Activated CD4-positive, alpha-beta T cell treated with anti-CD3 and anti-CD28 coated beads, Interleukin-2, amount 50 U/mL, for 48 hours (primary cell): Measurements from ENCODE around the gene SMIM10L1.

Source experiments
- DNase-seq, 2 experiments: peaks; one replicate each; pipeline ENCODE4 v3.0.0-alpha.2; 2020

SMIM10L1 gene

DNA sequence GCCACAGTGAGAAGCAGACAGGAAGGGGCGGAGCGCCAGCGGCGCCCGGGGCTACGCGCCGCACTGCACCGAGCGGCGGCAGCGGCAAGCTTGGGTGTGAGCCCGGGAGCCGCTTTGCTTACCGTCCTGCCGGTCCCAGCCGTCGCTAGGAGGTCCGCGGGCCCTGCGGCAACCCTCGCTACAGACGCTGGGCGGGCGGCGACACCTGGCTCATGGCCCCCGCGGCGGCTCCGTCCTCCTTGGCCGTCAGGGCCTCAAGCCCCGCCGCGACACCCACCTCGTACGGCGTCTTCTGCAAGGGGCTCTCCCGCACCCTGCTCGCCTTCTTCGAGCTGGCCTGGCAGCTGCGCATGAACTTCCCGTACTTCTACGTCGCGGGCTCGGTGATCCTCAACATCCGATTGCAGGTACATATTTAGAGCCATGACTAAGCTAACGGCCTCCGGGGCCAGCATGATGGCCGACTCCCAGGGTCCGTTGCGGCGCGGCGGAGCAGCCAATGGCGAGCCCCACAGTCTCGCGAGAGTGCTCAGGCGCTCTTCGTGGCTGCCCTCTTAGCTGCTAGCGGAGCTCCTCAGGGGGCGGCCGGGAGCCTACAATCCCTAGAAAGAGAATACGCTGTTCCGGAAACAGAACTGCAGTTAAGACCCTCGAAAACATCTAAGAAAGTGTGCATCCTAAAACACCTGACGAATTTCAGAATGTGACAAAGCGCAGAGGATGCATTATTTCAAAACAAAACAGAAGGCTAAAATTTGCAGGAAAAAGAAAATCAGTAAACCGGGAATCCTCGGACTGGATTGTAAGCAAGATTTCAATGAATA lies at the start of gene SMIM10L1:
TSS of gene SMIM10L1 (plus strand) at position 50 of the 824 bp plus-strand sequence. CDS start at position 213, 163 bp downstream.
- DNase-seq, result peak; percentile 86 to 89

DNA sequence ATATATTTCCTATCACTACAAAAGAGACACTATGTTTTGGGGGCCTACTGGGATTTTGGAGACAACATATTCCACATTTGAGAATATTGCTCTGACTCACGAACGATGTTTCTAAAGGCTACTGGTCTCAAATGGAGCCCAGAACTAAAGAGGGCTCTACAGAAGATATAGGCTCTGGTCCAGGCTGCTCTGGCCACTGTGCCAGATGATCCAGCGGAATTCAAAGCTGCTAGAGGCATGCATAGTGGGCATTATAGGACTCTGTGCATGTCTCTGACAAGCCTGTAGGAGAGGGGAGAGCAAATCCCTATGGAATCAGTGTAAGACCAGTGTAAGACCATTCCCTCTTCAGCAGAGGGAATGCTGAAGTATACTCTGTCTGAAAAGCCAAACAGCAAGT lies 40.6 kb upstream of the SMIM10L1 start:
- no peak for DNase-seq

DNA sequence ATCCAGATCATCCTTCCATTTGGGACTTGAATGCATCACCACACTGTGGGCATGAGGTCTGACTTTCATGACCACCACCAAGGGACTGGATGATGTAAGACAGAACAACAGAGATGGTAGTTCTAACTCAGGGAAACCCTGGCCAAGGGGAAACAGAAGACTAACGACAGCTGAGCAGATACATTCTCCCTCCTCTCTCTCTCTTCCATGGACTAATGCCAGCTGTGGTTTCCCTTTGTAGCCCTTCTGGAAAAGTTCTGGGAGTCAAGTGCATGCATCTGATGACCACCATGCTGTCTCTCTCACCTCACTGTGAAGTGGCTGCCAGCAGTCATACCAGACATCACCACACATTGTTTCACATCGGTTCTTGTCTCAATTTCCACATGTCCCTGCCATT lies 40.0 kb upstream of the SMIM10L1 start:
- DNase-seq, result no peak

DNA sequence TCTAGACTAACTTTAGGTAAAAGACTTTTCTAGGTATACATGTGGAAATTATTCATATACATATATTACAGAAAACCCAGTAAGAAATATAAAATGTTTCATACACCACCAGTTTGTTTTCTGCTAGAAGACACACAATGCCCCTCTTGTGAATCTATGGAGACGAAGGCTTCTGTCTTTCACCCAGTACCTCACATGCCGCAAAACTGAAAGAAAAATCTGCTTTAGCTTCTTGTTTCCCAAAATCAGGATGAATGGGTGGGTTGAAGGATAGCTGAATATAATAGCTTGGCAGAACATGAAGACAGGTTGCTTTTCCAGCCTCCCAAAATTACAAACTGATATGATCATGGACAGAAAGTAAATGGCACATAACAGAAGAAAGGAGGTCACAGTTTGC lies 37.8 kb upstream of the SMIM10L1 start:
- no peak for DNase-seq

DNA sequence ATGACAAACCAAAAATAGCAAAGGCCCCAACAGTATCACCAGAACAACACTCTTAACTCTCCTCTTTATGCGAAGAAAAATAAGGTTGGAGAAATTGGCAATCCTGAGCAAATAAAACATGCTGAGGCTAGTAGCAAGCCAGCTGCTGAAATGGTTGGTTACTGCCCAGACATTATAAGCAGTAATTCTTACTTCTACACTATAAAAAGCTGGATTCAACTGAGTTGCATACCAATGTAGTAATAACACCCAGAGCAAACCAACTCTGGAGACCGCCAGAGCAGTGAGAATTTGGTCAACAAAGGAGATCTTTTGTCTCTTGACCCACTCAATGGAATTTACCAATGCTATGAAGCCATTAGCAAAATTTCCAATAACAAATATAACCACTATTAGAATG lies 37.2 kb upstream of the SMIM10L1 start:
- no peak for DNase-seq

DNA sequence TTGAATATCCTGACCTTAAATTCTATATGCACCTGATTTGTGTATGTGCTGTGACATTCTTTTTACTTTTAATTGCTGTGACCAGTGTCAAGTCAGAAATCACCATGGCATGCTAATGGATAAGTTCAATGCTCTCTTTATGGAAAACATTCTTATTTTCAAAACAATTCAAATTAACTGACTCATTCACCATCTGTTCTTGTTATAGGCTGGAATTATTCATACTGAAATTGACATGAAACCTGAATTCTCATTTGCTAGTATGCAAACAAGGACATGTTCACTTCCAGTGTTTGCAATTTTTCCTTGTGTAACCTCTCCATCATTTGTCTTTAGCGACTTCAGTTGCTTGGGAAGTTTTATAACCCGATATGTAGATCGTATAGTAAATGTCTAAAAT lies 36.7 kb upstream of the SMIM10L1 start, which contains the start of gene TAS2R30:
TSS of gene TAS2R30 (minus strand) at position 340 of the 400 bp plus-strand sequence. CDS start 400 bp downstream, outside the sequence.
- no peak for DNase-seq

DNA sequence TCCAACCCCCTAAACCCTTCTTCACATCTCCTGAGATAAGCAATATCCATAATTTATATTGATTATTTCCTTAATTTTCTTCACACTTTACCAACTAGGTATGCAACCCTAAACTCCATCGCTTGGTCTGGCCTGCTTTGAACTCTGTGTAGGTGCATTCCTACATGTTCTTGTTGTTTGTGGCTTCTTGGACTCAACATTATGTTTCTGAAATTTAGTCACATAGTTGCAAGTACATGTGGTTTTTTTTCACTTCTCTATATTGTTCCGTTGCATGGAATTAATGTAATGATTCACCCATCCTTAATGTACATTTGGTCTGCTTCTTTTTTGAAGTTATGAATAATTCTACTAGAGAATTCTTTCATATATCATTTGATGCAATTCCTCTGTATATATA lies 34.9 kb upstream of the SMIM10L1 start:
- peak in 1 of 2 experiments; percentile 7 for DNase-seq

DNA sequence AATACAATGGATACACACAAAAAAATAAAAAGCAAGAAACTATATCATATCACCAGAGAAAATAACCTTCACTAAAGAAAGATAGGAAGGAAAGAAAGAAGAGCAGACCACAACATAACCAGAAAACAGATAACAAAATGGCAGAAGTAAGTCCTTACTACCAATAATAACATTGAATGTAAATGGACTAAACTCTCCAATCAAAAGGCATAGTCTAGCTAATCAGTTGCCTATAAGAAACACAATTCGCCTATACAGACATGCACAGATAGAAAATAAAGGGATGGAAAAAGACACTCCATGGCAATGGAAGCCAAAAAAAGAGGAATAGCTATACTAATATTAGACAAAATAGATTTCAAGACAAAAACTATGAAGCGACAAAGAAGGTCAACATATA lies 27.6 kb upstream of the SMIM10L1 start:
- DNase-seq, result no peak

DNA sequence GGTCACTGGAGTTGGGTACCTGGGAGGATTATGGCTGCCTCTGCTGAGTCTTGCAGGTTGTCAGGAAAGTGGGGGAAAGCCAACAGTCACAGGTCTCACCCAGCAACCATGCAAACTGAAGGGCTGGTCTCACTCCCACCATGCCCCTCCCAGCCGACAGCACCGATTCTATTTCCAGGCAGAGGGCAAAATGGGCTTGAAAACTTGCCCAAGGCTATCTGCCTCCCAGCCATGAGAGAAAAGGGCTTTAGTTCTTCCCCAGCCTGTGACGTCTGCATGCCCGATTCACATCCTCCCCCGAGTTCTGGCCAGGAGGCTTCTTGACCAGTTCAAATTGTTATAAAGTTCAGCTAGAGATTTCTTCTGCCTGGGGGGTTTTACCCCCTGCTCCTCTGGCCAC lies 26.7 kb upstream of the SMIM10L1 start:
- DNase-seq, result no peak

DNA sequence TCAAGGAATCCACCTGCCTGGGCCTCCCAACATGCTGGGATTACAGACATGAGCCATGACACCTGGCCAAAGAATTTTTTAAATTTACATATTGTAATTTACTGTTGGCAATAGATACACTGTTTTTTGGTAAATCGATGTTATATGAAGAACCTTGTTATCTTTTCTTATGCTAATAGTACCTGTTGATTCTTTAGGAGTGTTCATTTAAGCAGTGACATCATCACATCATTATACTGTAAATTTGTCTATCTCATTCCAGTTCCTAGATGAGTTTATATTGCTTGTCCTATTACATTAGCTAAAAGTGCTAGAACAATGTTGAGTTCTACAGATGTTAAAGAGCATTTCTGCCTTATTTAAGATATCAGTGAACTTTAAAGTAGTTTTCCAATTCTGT lies 23.6 kb upstream of the SMIM10L1 start:
- DNase-seq, result no peak

DNA sequence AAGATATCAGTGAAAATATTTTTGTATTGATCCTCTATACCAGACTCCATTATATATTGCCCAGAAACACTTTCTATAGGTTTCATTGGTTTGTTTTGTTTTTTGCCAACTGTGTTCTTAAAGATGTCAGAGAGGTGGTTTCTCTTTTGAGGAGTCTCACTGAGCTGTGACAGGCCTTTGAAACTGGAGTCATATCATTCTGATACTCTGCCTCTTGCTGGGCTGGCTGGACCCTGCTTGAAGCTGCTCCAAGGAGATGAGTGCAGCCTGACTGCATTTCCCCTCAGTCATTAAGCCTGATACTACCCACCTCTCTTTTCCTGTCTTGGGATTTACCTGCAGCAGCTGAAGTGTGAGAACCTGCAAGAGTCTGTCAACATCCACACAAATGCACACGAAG lies 20.2 kb upstream of the SMIM10L1 start:
- no peak for DNase-seq

DNA sequence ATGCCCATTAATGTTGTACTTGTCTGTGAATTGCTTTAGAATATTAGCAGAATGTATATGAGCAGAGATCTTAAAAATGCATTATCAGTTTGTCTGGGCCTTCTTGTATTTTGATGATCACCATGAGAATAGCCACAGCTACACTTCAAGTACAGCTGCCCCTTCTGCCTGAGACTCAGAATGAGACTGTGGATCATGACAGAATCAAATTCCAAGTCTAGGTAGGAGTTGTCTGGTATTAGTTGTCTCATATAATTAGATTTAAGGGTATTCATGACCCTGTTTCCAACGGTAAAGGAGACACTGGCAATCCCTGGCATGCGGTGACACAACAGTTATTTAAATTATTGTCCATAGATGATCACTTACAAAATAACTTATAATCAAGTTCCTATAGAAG lies 18.3 kb upstream of the SMIM10L1 start:
- DNase-seq, result no peak

DNA sequence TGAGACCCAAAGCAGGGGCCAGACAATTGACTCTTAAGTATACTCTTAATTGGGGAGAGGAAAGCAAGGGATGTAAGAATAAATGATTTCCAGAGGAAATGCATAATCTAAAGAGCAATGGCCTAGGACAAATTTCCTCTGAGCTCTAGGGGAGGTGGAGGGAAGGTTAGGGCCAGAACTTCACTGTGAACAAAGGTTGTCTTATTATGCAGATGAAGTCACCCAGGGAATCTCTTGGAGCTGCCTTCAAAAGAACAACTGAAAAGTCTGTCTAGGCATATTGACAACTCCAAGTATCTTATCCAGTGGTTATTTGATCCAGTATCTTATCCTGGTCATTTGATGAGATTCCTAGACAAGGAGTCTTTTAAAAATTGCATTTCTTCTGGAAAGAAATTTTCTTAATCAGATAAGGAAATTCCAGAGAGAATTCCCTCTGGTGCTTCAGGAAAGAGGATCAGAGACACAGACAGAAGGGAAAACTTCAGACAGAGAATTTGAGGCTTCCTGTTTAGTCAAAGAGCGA lies 16.5 kb upstream of the SMIM10L1 start:
- DNase-seq, result no peak

DNA sequence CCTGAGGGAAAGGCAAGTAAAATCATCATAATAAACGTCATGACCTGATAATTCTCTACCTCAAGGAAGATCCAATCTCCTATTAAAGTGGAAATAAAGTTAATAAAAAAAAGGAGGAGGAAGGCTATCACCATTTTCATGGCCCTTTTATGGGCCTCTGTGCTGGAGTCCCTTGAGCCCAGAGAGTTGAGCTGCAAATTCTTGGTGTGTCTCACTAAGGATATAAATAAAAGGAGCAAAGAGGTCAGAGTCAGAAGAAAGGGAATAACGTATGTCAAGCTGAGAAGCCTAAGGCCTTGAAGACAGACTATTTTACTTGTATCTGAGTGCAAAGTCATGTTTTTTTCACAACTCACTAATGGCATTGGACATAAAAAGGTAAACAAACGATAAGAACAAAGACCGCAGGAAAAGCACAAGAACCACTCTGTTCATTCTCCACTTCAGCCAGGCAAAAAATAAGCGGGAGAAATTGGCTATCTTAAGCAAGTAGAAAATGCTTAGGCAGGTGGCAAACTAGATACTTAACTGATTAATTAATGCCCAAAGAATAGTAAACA lies 12.0 kb upstream of the SMIM10L1 start:
- no peak for DNase-seq

DNA sequence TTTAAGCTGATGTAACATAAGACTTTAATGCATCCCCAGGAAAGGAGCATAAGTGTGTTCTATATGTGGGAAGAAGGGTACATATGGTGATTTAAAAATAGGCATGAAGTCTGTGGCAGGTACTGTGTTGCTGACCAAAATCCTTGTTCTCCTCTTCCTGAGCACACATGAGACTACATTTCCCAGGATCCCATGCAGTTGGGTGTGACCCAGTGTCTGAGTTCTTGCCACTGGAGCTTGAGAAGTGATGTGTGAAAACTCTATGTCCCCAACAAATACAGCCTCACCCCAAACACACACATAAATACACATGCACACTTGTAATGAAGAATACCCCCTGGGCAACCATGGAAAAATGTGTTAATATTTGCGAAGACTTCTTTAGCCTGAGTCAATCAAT lies 8.5 kb upstream of the SMIM10L1 start:
- DNase-seq, result no peak

DNA sequence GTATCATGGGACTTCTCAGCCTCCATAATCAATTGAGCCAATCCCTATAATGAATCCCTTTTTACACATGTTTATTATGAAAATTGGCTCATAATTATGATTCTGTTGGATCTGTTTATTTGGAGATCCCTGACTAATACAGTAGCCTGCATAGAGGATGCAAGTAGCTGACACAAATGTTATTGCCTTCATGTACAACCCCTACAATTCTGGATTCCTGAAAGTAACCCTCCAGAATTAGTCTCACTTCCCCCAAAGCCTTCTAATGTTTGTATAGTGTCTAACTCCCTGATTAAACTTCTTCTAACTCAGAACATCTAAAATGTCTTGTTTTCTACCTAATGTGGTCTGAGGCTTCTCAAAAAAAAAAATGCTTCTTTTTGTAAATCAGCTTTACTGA lies 6.6 kb upstream of the SMIM10L1 start:
- DNase-seq, result no peak

DNA sequence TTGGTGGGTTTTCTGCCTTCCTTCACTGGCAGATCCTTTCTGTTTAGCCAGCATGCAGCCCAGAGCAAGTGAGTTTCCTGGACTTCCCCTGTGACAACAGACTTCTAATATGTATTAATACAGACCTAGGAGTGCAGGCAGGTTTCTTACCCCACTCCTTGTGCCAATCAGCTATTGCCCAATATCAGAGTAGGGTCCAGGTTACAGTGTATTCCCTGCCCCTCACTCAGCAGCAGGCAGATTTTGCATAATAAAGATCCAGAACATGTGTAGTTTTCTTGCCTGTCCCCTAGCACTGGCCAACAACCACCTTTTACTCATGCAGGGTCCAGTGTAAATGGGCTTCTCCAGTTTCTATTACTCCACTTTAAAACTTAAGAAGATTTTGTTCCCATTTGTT lies 4.7 kb upstream of the SMIM10L1 start:
- no peak for DNase-seq

DNA sequence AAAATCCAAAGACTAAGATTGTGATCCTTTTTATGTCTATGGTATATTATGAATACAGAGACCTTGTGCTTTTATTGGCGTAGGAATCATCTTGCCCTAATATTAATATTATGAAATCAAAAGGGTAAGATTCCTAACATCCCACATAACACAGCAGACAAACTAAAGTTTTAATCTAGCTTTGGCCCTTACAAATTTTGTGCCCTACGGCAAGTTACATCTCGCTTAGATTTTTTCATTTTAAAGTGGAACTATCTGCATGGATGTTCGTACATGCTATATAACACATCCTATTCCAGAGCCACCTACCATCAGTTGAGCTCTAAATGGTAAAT lies 217 bp upstream of the SMIM10L1 start:
- no peak for DNase-seq

DNA sequence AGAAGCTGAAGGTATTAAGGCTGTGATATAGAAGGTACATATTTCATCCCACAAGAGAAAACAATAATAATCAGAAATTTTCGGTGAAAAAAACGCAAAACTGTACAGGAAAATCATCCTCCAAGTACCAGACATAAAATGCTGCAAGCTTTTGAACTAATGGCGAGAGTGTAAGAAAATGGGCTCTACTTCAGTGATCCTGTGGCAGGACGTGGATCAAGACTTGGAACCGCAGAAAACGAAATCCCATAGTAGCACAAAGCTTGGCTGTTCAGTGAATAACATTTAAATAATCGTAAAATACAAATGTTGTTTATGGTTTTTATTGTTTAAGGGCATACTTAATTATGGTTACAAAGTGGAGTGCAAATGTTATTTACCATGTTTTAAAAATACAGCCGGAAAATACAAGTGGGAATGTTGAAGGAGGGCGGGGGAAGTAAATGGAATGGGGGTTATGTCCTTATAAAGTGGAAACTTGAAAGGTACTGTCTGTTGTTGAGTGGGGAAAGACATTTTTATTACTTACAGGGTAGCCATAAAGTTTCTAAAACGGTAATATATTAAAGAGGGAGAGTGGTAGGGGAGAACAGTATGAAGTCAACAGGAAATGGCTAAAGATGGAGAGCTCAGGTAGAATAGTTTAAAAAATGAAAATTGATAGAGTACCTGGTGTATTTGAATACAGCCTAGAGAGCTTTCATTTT lies 1.1 kb downstream of the SMIM10L1 start:
- no peak for DNase-seq

DNA sequence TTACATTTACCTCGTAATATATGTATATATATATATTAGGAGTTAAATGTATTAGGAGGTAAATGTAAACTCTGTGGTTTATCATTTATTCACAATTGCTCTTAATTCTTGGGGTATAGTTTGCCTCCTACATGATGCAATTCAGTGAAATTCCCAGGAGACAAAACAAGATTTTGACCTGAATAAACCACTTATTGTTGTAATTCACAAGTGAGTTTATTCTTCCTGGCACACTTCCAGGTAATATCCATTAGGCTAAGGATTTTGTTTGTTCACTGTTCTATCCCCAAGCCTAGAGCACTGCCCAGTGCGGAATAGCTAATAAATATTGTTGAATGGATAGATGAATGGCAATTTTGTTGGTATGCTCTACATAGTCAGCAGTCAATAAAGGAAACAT lies 3.0 kb downstream of the SMIM10L1 start:
- DNase-seq, result no peak

DNA sequence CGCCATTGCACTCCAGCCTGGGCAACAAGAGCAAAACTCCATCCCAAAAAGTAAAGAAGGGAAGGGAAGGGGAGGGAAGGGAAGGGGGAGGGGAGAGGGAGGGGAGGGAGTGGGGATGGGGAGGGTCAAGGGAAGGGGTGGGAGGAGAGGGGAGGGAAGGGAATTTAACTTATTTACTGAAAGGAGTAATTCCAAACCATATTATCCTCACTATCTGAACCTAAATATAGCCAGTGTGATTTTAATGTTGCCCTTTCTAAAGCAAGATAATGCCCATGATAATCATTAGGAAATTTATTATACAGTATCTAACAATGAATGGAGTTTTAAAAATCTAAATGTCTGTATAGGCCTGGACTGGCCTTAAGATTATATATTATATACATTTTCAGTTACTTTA lies 7.3 kb downstream of the SMIM10L1 start:
- DNase-seq, result no peak

DNA sequence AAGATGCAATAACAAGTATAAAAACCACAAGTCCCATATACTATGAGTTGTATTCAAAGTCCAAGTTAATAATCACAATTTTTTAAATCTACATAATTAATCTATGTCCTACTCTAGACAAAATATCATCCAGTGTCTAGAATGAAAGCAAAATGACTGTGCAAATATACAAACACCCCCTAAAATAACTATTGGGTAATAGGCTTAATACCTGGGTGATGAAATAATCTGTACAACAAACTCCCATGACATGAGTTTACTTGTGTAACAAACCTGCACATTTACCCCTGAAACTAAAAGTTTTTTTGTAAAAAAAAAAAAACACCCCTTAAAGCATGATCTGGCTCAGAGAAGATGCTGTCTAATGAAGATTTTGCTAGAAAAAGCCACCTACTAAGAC lies 11.5 kb downstream of the SMIM10L1 start:
- DNase-seq, result no peak

DNA sequence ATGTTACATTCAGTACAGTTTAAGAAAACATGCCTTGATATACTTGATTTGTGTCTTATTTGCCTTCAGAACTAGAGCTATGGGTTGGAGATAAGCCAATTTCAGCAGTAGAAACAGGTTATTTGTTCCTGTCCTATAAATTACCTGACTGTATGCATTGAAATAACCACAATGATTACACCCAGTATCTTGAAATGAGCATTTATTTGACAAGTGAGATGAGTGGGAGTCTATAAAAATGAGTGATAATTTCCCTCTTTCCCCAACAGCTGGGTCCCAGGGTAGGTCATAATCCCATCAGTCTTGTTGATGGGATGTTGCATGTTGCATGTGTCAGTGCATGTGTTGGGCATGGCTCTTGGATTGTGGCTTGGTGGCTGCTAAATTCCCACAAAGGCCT lies 12.0 kb downstream of the SMIM10L1 start:
- DNase-seq, result no peak

DNA sequence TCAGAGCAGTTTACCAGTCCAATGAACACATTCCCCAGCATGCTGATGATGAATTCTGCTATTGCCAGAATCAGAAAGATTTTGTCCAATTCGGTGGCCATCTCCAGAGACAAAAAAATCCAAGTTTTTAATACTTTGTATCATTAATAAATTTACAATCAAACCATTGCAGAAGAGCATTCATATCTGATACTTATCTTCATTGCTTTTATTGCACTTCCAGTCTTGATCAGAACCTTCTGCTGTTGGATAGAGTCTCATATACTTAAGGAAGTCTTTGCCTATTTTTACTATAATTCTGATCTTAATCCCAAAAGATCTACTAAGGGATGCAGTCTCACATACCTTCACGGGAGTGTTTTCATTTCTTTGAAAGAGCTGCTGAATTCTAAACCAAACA lies 15.8 kb downstream of the SMIM10L1 start, which contains the start of gene TAS2R42:
TSS of gene TAS2R42 (minus strand) at position 101 of the 400 bp plus-strand sequence. CDS start at position 101, 0 bp downstream.
- no peak for DNase-seq
